Liver (tissue), 3 donors: ENCODE data around the gene ZG16B.

Source experiments
- CTCF ChIP-seq: fragments of 150-350 bp; IDR thresholded peaks from 2 replicates; pipeline ENCODE4 v1.5.1; 2017; ENCODE audit warnings: improper control_type of control experiment, low read depth, low read length; ENCODE audit not compliant: missing input control
- EGR1 ChIP-seq, 2 donors: IDR thresholded peaks; 2 replicates each; pipeline ENCODE4 v1.6.1; 2016 to 2018; ENCODE audit warnings: antibody characterized with exemption in 2 of 2, low read depth in 2 of 2
- GABPA ChIP-seq, 2 donors: IDR thresholded peaks in 1 of 2; conservative IDR thresholded peaks in 1 of 2; 2 replicates each; pipeline ENCODE4 v1.6.1; 2016; ENCODE audit warnings: antibody characterized with exemption in 2 of 2, mild to moderate bottlenecking in 1 of 2, moderate library complexity in 1 of 2
- JUND ChIP-seq, 2 donors: IDR thresholded peaks; 2 replicates each; pipeline ENCODE4 v1.6.1; 2016; ENCODE audit warnings: antibody characterized with exemption in 2 of 2
- RAD21 ChIP-seq, 2 donors: IDR thresholded peaks; 2 replicates each; pipeline ENCODE4 v1.6.1; 2016; ENCODE audit warnings: antibody characterized with exemption in 2 of 2, mild to moderate bottlenecking in 2 of 2
- SP1 ChIP-seq: IDR thresholded peaks from 2 replicates; pipeline ENCODE4 v1.6.1; 2018; ENCODE audit warnings: antibody characterized with exemption, mild to moderate bottlenecking
- ZBTB33 ChIP-seq: IDR thresholded peaks from 2 replicates; pipeline ENCODE4 v1.6.1; 2016; ENCODE audit warnings: antibody characterized with exemption
- TF ChIP-seq, protein P1 (sequence below): IDR thresholded peaks from 2 replicates; pipeline ENCODE4 v1.6.1; 2016; ENCODE audit warnings: antibody characterized with exemption, mild to moderate bottlenecking
- TF ChIP-seq, protein P2 (sequence below): IDR thresholded peaks from 2 replicates; pipeline ENCODE4 v1.6.1; 2016; ENCODE audit warnings: antibody characterized with exemption
- donor health status: healthy.
- donor health status: healthy.

DNA sequence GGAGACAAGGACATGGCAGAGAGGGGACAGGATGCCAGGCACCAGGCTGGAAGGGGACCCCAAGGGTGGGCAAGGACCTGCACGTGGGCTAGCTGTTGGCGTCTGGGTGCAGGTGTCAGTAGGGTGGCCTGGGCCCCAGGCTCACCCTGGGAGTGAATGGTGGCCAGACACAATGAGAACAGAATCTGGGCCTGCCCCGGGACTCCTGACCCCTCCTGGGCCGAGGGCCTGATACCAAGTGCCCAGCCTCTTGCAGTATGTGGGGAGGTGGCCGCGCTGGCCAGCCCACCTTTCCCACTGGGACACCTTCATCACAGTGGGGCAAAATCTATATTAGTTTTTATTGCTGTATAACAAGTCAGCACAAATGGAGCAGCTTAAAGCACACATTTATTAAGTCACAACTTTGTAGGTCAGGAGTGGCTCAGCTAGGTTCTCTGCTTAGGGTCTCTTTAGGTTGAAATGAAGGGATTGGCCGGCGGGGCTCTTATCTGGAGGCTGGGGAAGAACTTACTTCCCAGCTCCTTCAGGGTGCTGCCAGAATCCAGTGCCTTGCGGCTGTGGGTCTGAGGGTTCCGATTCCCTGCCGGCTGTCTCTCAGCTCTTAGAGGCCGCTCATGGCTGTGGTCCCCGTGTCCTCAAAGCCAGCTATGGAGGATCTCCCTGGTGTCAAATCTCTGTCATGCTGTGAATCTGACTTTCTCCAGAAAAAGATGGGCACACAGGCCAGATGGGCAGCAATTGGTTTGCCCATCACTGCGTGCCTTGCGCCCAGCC is 46.3 kb upstream of the ZG16B start:
- TF ChIP-seq ZBTB33 (no peak), SP1 (no peak), GABPA (IDR thresholded peaks at IDR 0.05 in 1 of 2, conservative IDR thresholded peaks at IDR 0.05 in 1 of 2) (no peak), CTCF (no peak), JUND (IDR thresholded peaks at IDR 0.05) (no peak), RAD21 (IDR thresholded peaks at IDR 0.05) (no peak), EGR1 (IDR thresholded peaks at IDR 0.05; ENCODE audit: low read depth in 2 of 2) (no peak)
- TF ChIP-seq, protein P1, sequence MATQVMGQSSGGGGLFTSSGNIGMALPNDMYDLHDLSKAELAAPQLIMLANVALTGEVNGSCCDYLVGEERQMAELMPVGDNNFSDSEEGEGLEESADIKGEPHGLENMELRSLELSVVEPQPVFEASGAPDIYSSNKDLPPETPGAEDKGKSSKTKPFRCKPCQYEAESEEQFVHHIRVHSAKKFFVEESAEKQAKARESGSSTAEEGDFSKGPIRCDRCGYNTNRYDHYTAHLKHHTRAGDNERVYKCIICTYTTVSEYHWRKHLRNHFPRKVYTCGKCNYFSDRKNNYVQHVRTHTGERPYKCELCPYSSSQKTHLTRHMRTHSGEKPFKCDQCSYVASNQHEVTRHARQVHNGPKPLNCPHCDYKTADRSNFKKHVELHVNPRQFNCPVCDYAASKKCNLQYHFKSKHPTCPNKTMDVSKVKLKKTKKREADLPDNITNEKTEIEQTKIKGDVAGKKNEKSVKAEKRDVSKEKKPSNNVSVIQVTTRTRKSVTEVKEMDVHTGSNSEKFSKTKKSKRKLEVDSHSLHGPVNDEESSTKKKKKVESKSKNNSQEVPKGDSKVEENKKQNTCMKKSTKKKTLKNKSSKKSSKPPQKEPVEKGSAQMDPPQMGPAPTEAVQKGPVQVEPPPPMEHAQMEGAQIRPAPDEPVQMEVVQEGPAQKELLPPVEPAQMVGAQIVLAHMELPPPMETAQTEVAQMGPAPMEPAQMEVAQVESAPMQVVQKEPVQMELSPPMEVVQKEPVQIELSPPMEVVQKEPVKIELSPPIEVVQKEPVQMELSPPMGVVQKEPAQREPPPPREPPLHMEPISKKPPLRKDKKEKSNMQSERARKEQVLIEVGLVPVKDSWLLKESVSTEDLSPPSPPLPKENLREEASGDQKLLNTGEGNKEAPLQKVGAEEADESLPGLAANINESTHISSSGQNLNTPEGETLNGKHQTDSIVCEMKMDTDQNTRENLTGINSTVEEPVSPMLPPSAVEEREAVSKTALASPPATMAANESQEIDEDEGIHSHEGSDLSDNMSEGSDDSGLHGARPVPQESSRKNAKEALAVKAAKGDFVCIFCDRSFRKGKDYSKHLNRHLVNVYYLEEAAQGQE: no peak
- TF ChIP-seq, protein P2, sequence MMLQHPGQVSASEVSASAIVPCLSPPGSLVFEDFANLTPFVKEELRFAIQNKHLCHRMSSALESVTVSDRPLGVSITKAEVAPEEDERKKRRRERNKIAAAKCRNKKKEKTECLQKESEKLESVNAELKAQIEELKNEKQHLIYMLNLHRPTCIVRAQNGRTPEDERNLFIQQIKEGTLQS: no peak
